Small intestine (tissue), 7 donors: ENCODE measurements around the gene INTS12. TPM values are rescaled to one million over a fixed set of nuclear protein-coding genes. Genes with fewer than 3 reads are reported as not detected.

Experiments used
- DNase-seq, 2 donors: peaks; one replicate each; pipeline versions ENCODE4 v3.0.0 to v3.0.0-alpha.2; 2013
- FAIRE-seq: peaks from 2 replicates; lab custom pipeline; 2012; peaks lifted over from hg19 to GRCh38; lab: Jason Lieb, UNC
- H3K27ac ChIP-seq, 3 donors: one replicate each; pipeline ENCODE4 v1.5.1; 2013; ENCODE audit warnings: low read length in 2 of 3, mild to moderate bottlenecking in 2 of 3, control low read depth in 1 of 3, inconsistent platforms in 1 of 3, low read depth in 1 of 3, moderate library complexity in 1 of 3
- H3K27me3 ChIP-seq, 3 donors: one replicate each; pipeline ENCODE4 v1.6.1; 2013; ENCODE audit warnings: low read length in 3 of 3, inconsistent platforms in 1 of 3; ENCODE audit not compliant: control insufficient read depth in 3 of 3, insufficient read depth in 3 of 3
- H3K36me3 ChIP-seq, 3 donors: one replicate each; pipeline ENCODE4 v1.6.1; 2013; ENCODE audit warnings: low read length in 3 of 3, inconsistent platforms in 1 of 3, low read depth in 1 of 3, mild to moderate bottlenecking in 1 of 3, moderate library complexity in 1 of 3; ENCODE audit not compliant: control insufficient read depth in 3 of 3, insufficient read depth in 2 of 3
- H3K4me1 ChIP-seq, 3 donors: one replicate each; pipeline ENCODE4 v1.6.1; 2013; ENCODE audit warnings: low read length in 2 of 3, inconsistent platforms in 1 of 3, low read depth in 1 of 3, mild to moderate bottlenecking in 1 of 3, moderate library complexity in 1 of 3; ENCODE audit not compliant: control insufficient read depth in 3 of 3, insufficient read depth in 2 of 3
- H3K4me3 ChIP-seq, 3 donors: one replicate each; pipeline ENCODE4 v1.5.1; 2013; ENCODE audit warnings: low read length in 3 of 3, control low read depth in 1 of 3, inconsistent platforms in 1 of 3, low read depth in 1 of 3, mild to moderate bottlenecking in 1 of 3, moderate library complexity in 1 of 3
- H3K9me3 ChIP-seq, 2 donors: one replicate each; pipeline ENCODE4 v1.6.1; 2013; ENCODE audit warnings: low read depth in 1 of 2, low read length in 1 of 2; ENCODE audit not compliant: control insufficient read depth in 2 of 2, insufficient read depth in 1 of 2
- WGBS, 3 donors: extraction: QIAGEN DNeasy Blood & Tissue Kit; methylation state at CpG; one replicate each; pipeline ENCODE4 v1.1.7; 2013; 5-methylcytosine and 5-hydroxymethylcytosine counted together
- polyA plus RNA-seq, 4 donors: library from polyadenylated mRNA; stranded (reverse) in 3 of 4; unstranded in 1 of 4; fragments of 200-250 nt in 3 of 4; fragments of 120-200 nt in 1 of 4; gene quantifications; one replicate each; pipeline versions ENCODE4 v1.2.1 to v1.2.3, GENCODE V29; 2013
- donor health status: healthy with polysubstance abuse.
- donor health status: control.
- donor health status: control.
- donor health status: Bipolar disorder and iron deficiency.
- donor health status: healthy.

Gene INTS12
- polyA plus RNA-seq, 4 donors, result 18.9 to 23.9 (median 21.5) TPM

- no peak overlapping the region for H3K4me3 ChIP-seq
- peaks cover 2 to 5% (median 2%) of the 10 kb centered on the region in 3 donors for H3K36me3 ChIP-seq
- H3K4me1 ChIP-seq, result peaks cover 0 to 4% (median 0%) of the 10 kb centered on the region in 3 donors
- H3K27ac ChIP-seq, result no peak overlapping the region
- DNase-seq (peak in 1 of 2 donors; percentile 9), FAIRE-seq (no peak)
- no peaks in the 10 kb centered on the region for H3K27me3 ChIP-seq
- 29 to 69% (median 58%) methylated on average over 2 of the region's 2 CpGs for WGBS, 3 donors
- no peaks in the 10 kb centered on the region for H3K9me3 ChIP-seq
These were observed 29.3 kb downstream of the INTS12 start for GRCh38 chr4:105679186-105679585.

GRCh38 chr4:105677709-105678108, 30.8 kb downstream of the INTS12 start:
- peaks cover 0 to 4% (median 0%) of the 10 kb centered on the region in 3 donors for H3K4me1 ChIP-seq
- DNase-seq, result peak in 1 of 2 donors; percentile 59
- H3K36me3 ChIP-seq, result peaks cover 2% of the 10 kb centered on the region in 3 donors
- no peak for FAIRE-seq
- no peaks in the 10 kb centered on the region for H3K9me3 ChIP-seq
- no peak overlapping the region for H3K4me3 ChIP-seq
- peak overlapping the region in 1 of 3 donors; percentile 47 for H3K27ac ChIP-seq
- 46 to 73% (median 61%) methylated on average over 2 of the region's 2 CpGs for whole genome bisulfite sequencing, 3 donors
- H3K27me3 ChIP-seq, result no peaks in the 10 kb centered on the region

- FAIRE-seq (no peak), DNase-seq (no peak)
- Histone ChIP-seq H3K9me3 (no peaks in the 10 kb centered on the region), H3K27ac (no peak overlapping the region), H3K4me1 (peaks cover 0 to 4% (median 0%) of the 10 kb centered on the region in 3 donors), H3K4me3 (no peak overlapping the region), H3K36me3 (peaks cover 0 to 2% (median 0%) of the 10 kb centered on the region in 3 donors), H3K27me3 (peaks cover 0 to 1% (median 0%) of the 10 kb centered on the region in 3 donors)
- 62 to 71% (median 69%) methylated on average over 1 of the region's 1 CpG for WGBS, 3 donors
These were observed 34.5 kb downstream of the INTS12 start for GRCh38 chr4:105674011-105674410.

- Histone ChIP-seq H3K4me1 (no peaks in the 10 kb centered on the region), H3K27ac (no peak overlapping the region), H3K4me3 (no peak overlapping the region), H3K9me3 (no peaks in the 10 kb centered on the region), H3K36me3 (peaks cover 0 to 5% (median 2%) of the 10 kb centered on the region in 3 donors), H3K27me3 (peaks cover 0 to 1% (median 0%) of the 10 kb centered on the region in 3 donors)
- DNase-seq (no peak), FAIRE-seq (no peak)
- WGBS, 3 donors, result 73 to 98% (median 80%) methylated on average over 2 of the region's 2 CpGs
These were observed 37.2 kb downstream of the INTS12 start for GRCh38 chr4:105671301-105671700.

- FAIRE-seq (peak; percentile 41), DNase-seq (peak; percentile 36 to 55)
- Histone ChIP-seq H3K36me3 (peaks cover 0 to 5% (median 2%) of the 10 kb centered on the region in 3 donors), H3K27me3 (peaks cover 0 to 1% (median 0%) of the 10 kb centered on the region in 3 donors), H3K4me3 (no peak overlapping the region), H3K9me3 (no peaks in the 10 kb centered on the region), H3K4me1 (no peaks in the 10 kb centered on the region), H3K27ac (no peak overlapping the region)
These were observed 37.8 kb downstream of the INTS12 start for GRCh38 chr4:105670684-105671083.

GRCh38 chr4:105666693-105667092, 41.8 kb downstream of the INTS12 start:
- H3K27me3 ChIP-seq, result peaks cover 0 to 1% (median 0%) of the 10 kb centered on the region in 3 donors
- DNase-seq (peak; percentile 15 to 18), FAIRE-seq (no peak)
- no peaks in the 10 kb centered on the region for H3K4me1 ChIP-seq
- H3K4me3 ChIP-seq, result no peak overlapping the region
- WGBS, 3 donors, result 57 to 66% (median 59%) methylated on average over 5 of the region's 5 CpGs
- H3K36me3 ChIP-seq, result peaks cover 0 to 5% (median 0%) of the 10 kb centered on the region in 3 donors
- H3K27ac ChIP-seq, result no peak overlapping the region
- no peaks in the 10 kb centered on the region for H3K9me3 ChIP-seq

- Histone ChIP-seq H3K4me1 (no peaks in the 10 kb centered on the region), H3K36me3 (peaks cover 0 to 6% (median 0%) of the 10 kb centered on the region in 3 donors), H3K4me3 (no peak overlapping the region), H3K27ac (no peak overlapping the region), H3K27me3 (no peaks in the 10 kb centered on the region), H3K9me3 (no peaks in the 10 kb centered on the region)
- FAIRE-seq (peak; percentile 53), DNase-seq (no peak)
- 91 to 96% (median 93%) methylated on average over 2 of the region's 2 CpGs for WGBS, 3 donors
These were observed 45.4 kb downstream of the INTS12 start for GRCh38 chr4:105662935-105663675.

- WGBS, 3 donors, result 86 to 98% (median 93%) methylated on average over 3 of the region's 3 CpGs
- H3K27me3 ChIP-seq, result no peaks in the 10 kb centered on the region
- H3K4me3 ChIP-seq, result no peak overlapping the region
- no peaks in the 10 kb centered on the region for H3K9me3 ChIP-seq
- peaks cover 0 to 5% (median 0%) of the 10 kb centered on the region in 3 donors for H3K36me3 ChIP-seq
- no peak overlapping the region for H3K27ac ChIP-seq
- DNase-seq (no peak), FAIRE-seq (no peak)
- H3K4me1 ChIP-seq, result no peaks in the 10 kb centered on the region
These were observed 47.5 kb downstream of the INTS12 start for GRCh38 chr4:105661028-105661427.
